Ascending aorta (tissue), 2 donors: ENCODE results near the gene LDLRAD4. TPM values are rescaled to one million over a fixed set of nuclear protein-coding genes. Genes with fewer than 3 reads are reported as not detected.
"Not testable (repeated sequence)": the region's sequence is repeated elsewhere in the genome, so short reads cannot be mapped to it uniquely, and the experiment has no call there.

Source experiments
- DNase-seq, 2 donors: peaks; one replicate each; pipeline ENCODE4 v3.0.0-alpha.2; 2019; ENCODE audit warnings: low spot score in 2 of 2
- H3K27ac ChIP-seq, 2 donors: fragments of 200-600 bp; sonication (generic); one replicate each; pipeline ENCODE4 v1.5.1; 2016 to 2017; ENCODE audit warnings: mild to moderate bottlenecking in 1 of 2
- H3K27me3 ChIP-seq: fragments of 200-600 bp; sonication (generic); one replicate; pipeline ENCODE4 v1.5.1; 2017
- H3K36me3 ChIP-seq, 2 donors: fragments of 200-600 bp; sonication (generic); one replicate each; pipeline ENCODE4 v1.5.1; 2016
- H3K4me1 ChIP-seq, 2 donors: fragments of 200-600 bp; sonication (generic); one replicate each; pipeline ENCODE4 v1.5.1; 2016 to 2017; ENCODE audit warnings: mild to moderate bottlenecking in 1 of 2
- H3K4me3 ChIP-seq, 2 donors: fragments of 200-600 bp; sonication (generic); one replicate each; pipeline ENCODE4 v1.5.1; 2016 to 2017; ENCODE audit warnings: mild to moderate bottlenecking in 1 of 2
- H3K9me3 ChIP-seq, 2 donors: fragments of 200-600 bp; sonication (generic); one replicate each; pipeline ENCODE4 v1.5.1; 2016
- intact Hi-C: fragments of 100-400 bp; cut with DNase I; formaldehyde crosslinking; loops from one replicate; pipeline ENCODE4 v1.15.1; 2023
- total RNA-seq: library from RNA; depleted of rRNA; stranded (reverse); fragments of >200 nt; gene quantifications from one replicate; pipeline ENCODE4 v1.1.0, GENCODE V29; 2016
- TF ChIP-seq, protein P1 (sequence below), 3 experiments: fragments of 200-600 bp in 2 of 3; fragments of 450-650 bp in 1 of 3; sonication (generic) in 2 of 3; IDR thresholded peaks; one replicate each; pipeline ENCODE4 v1.5.1; 2016 to 2019; ENCODE audit warnings: antibody characterized with exemption in 3 of 3, mild to moderate bottlenecking in 1 of 3, moderate library complexity in 1 of 3

LDLRAD4 gene
- total RNA-seq, 1 donor from 2014 or later, result 21.0 TPM

GRCh38 chr18:13336841-13337240 is 118.3 kb downstream of the LDLRAD4 start:
- peaks cover 8 to 17% of the 10 kb centered on the region in 2 donors for H3K9me3 ChIP-seq
- H3K4me1 ChIP-seq, result peaks cover 0 to 8% of the 10 kb centered on the region in 2 donors
- intact Hi-C loops, result no loop called here
- no peaks in the 10 kb centered on the region for H3K27me3 ChIP-seq
- H3K27ac ChIP-seq, result no peak overlapping the region
- TF ChIP-seq, protein P1, sequence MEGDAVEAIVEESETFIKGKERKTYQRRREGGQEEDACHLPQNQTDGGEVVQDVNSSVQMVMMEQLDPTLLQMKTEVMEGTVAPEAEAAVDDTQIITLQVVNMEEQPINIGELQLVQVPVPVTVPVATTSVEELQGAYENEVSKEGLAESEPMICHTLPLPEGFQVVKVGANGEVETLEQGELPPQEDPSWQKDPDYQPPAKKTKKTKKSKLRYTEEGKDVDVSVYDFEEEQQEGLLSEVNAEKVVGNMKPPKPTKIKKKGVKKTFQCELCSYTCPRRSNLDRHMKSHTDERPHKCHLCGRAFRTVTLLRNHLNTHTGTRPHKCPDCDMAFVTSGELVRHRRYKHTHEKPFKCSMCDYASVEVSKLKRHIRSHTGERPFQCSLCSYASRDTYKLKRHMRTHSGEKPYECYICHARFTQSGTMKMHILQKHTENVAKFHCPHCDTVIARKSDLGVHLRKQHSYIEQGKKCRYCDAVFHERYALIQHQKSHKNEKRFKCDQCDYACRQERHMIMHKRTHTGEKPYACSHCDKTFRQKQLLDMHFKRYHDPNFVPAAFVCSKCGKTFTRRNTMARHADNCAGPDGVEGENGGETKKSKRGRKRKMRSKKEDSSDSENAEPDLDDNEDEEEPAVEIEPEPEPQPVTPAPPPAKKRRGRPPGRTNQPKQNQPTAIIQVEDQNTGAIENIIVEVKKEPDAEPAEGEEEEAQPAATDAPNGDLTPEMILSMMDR (IDR thresholded peaks at IDR 0.05), result no peak
- H3K4me3 ChIP-seq, result no peak overlapping the region
- no peak for DNase-seq
- H3K36me3 ChIP-seq, result no peaks in the 10 kb centered on the region

DNA sequence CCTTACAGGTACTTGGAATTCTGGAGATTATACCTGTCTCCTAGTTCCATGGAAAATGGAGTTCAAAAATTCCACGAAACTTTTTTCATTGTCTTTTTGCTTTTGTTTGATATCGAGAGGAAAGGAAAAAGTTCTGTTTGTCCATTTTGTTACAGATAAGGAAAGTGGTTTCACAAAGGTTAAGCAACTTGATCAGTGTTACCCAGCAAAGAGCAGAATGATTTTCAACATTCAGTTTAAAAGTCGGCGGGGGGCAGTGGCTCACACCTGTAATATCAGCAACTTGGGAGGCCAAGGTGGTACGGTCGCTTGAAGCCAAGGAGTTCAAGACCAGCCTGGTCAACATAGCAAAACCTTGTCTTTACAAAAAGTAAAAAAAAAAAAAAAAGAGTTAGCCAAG is 118.8 kb downstream of the LDLRAD4 start:
- intact Hi-C loops, result no loop called here

DNA sequence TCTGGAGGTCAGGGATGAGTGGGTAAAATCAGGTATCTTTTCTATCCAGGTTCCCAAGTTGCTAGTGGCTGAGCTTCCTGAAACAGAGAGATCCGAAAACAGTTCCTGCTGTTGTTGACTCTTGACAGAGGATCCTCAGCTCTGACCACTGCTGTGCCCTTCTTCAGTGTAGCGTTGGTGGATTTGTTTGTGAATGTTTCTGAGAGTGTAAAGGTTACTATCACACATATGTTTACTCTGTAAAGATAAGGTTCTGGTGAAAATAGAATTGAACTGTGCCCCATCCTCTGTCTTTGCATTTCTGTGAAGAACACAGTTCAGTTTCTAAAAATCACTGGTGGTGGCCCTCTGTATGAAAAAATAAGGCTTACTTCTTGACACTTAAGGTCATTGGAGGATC is 119.8 kb downstream of the LDLRAD4 start:
- peaks cover 0 to 8% of the 10 kb centered on the region in 2 donors for H3K4me1 ChIP-seq
- no peaks in the 10 kb centered on the region for H3K27me3 ChIP-seq
- intact Hi-C loops, result no loop called here
- H3K27ac ChIP-seq, result no peak overlapping the region
- no peaks in the 10 kb centered on the region for H3K36me3 ChIP-seq
- H3K4me3 ChIP-seq, result no peak overlapping the region
- TF ChIP-seq, protein P1 (IDR thresholded peaks at IDR 0.05), result no peak
- peaks cover 8 to 28% of the 10 kb centered on the region in 2 donors for H3K9me3 ChIP-seq
- DNase-seq, result no peak

More for the DNA sequence above, 118.8 kb downstream of the LDLRAD4 start:
- TF ChIP-seq, protein P1 (IDR thresholded peaks at IDR 0.05), result no peak
- Histone ChIP-seq H3K27me3 (no peaks in the 10 kb centered on the region), H3K36me3 (no peaks in the 10 kb centered on the region), H3K4me3 (no peak overlapping the region), H3K4me1 (peaks cover 0 to 8% of the 10 kb centered on the region in 2 donors), H3K27ac (no peak overlapping the region), H3K9me3 (peaks cover 8 to 22% of the 10 kb centered on the region in 2 donors)
- no peak for DNase-seq

- Histone ChIP-seq H3K27ac (no peak overlapping the region), H3K4me3 (no peak overlapping the region), H3K9me3 (peaks cover 14 to 30% of the 10 kb centered on the region in 2 donors), H3K27me3 (no peaks in the 10 kb centered on the region), H3K4me1 (peaks cover 0 to 8% of the 10 kb centered on the region in 2 donors), H3K36me3 (no peaks in the 10 kb centered on the region)
- intact Hi-C loops, result no loop called here
- TF ChIP-seq, protein P1 (IDR thresholded peaks at IDR 0.05), result no peak
- no peak for DNase-seq
Observed at GRCh38 chr18:13339653-13340052, 121.1 kb downstream of the LDLRAD4 start.

- H3K27ac ChIP-seq, H3K36me3 ChIP-seq, H3K4me1 ChIP-seq, H3K4me3 ChIP-seq, intact Hi-C loops, DNase-seq, H3K27me3 ChIP-seq: not testable (repeated sequence)
- peaks cover 13 to 30% of the 10 kb centered on the region in 2 donors for H3K9me3 ChIP-seq
Observed at GRCh38 chr18:13346449-13346848, 127.9 kb downstream of the LDLRAD4 start.

- intact Hi-C loops, result no loop called here
- Histone ChIP-seq H3K9me3 (peaks cover 3 to 9% of the 10 kb centered on the region in 2 donors), H3K27ac (peak overlapping the region; percentile 9 to 43), H3K4me3 (no peak overlapping the region), H3K27me3 (no peaks in the 10 kb centered on the region), H3K4me1 (peaks cover 0 to 3% of the 10 kb centered on the region in 2 donors), H3K36me3 (no peaks in the 10 kb centered on the region)
- DNase-seq, result no peak
- TF ChIP-seq, protein P1 (IDR thresholded peaks at IDR 0.05), result no peak
Observed at GRCh38 chr18:13353084-13353823, 134.7 kb downstream of the LDLRAD4 start.
